ENCODE data around the gene PUS1.

Gene PUS1

GRCh38 chr12:131922772-131923171, 6.3 kb upstream of the PUS1 start:
- Histone ChIP-seq H3K9ac (ENCODE audit: low read depth, low read length, poor library complexity, severe bottlenecking) (no peak overlapping the region), H3K4me3 (ENCODE audit: low read length, poor library complexity, severe bottlenecking) (no peak overlapping the region), H3K4me1 (ENCODE audit: insufficient read depth, low read length, poor library complexity, severe bottlenecking) (no peaks in the 10 kb centered on the region), H3F3A (ENCODE audit: low read depth) (no peaks in the 10 kb centered on the region), H2AFZ (ENCODE audit: low read length) (no peak overlapping the region), H3K4me2 (ENCODE audit: low read depth, low read length, poor library complexity, severe bottlenecking) (no peak overlapping the region), H4K20me1 (ENCODE audit: insufficient read depth, low read length, poor library complexity, severe bottlenecking) (no peaks in the 10 kb centered on the region), H3K27me3 (ENCODE audit: insufficient read depth, low read length, poor library complexity, severe bottlenecking) (no peaks in the 10 kb centered on the region), H3K36me3 (ENCODE audit: insufficient read depth, low read length) (peaks cover 22% of the 10 kb centered on the region; the same call in 1 of the 2 replicates), H3K9me2 (replicated peaks; ENCODE audit: low read depth, low read length) (no peaks in the 10 kb centered on the region), H3K9me3 (ENCODE audit: insufficient read depth, low read depth, low read length) (no peaks in the 10 kb centered on the region), H3K79me2 (ENCODE audit: insufficient read depth, low read length) (no peaks in the 10 kb centered on the region)
- TF ChIP-seq CTCF (conservative IDR thresholded peaks at IDR 0.05; ENCODE audit: low read length) (no peak), EZH2phosphoT487 (IDR thresholded peaks at IDR 0.05; ENCODE audit: borderline replicate concordance) (no peak)

- Histone ChIP-seq H3K9me3 (ENCODE audit: insufficient read depth, low read depth, low read length) (no peaks in the 10 kb centered on the region), H3F3A (ENCODE audit: low read depth) (no peaks in the 10 kb centered on the region), H3K79me2 (ENCODE audit: insufficient read depth, low read length) (no peaks in the 10 kb centered on the region), H4K20me1 (ENCODE audit: insufficient read depth, low read length, poor library complexity, severe bottlenecking) (no peaks in the 10 kb centered on the region), H3K9ac (ENCODE audit: low read depth, low read length, poor library complexity, severe bottlenecking) (no peak overlapping the region), H3K27me3 (ENCODE audit: insufficient read depth, low read length, poor library complexity, severe bottlenecking) (no peaks in the 10 kb centered on the region), H3K4me2 (ENCODE audit: low read depth, low read length, poor library complexity, severe bottlenecking) (no peak overlapping the region), H3K9me2 (replicated peaks; ENCODE audit: low read depth, low read length) (no peaks in the 10 kb centered on the region), H2AFZ (ENCODE audit: low read length) (no peak overlapping the region), H3K4me3 (ENCODE audit: low read length, poor library complexity, severe bottlenecking) (no peak overlapping the region), H3K36me3 (ENCODE audit: insufficient read depth, low read length) (peaks cover 22% of the 10 kb centered on the region; the same call in 1 of the 2 replicates), H3K4me1 (ENCODE audit: insufficient read depth, low read length, poor library complexity, severe bottlenecking) (peaks cover under 1% of the 10 kb centered on the region)
- no peak for TF ChIP-seq CTCF (conservative IDR thresholded peaks at IDR 0.05; ENCODE audit: low read length)
These were observed 5.8 kb upstream of the PUS1 start for GRCh38 chr12:131923260-131923659.

GRCh38 chr12:131927110-131928079, 1.7 kb upstream of the PUS1 start:
- Histone ChIP-seq H3K9me3 (ENCODE audit: insufficient read depth, low read depth, low read length) (no peaks in the 10 kb centered on the region), H3K4me2 (ENCODE audit: low read depth, low read length, poor library complexity, severe bottlenecking) (no peak overlapping the region), H3K9me2 (replicated peaks; ENCODE audit: low read depth, low read length) (no peaks in the 10 kb centered on the region), H3K4me1 (ENCODE audit: insufficient read depth, low read length, poor library complexity, severe bottlenecking) (peaks cover 13% of the 10 kb centered on the region), H3K36me3 (ENCODE audit: insufficient read depth, low read length) (peaks cover 8% of the 10 kb centered on the region; the same call in 1 of the 2 replicates), H4K20me1 (ENCODE audit: insufficient read depth, low read length, poor library complexity, severe bottlenecking) (peaks cover 12% of the 10 kb centered on the region), H3F3A (ENCODE audit: low read depth) (no peaks in the 10 kb centered on the region), H3K27me3 (ENCODE audit: insufficient read depth, low read length, poor library complexity, severe bottlenecking) (no peaks in the 10 kb centered on the region), H3K9ac (ENCODE audit: low read depth, low read length, poor library complexity, severe bottlenecking) (no peak overlapping the region), H3K4me3 (ENCODE audit: low read length, poor library complexity, severe bottlenecking) (no peak overlapping the region), H2AFZ (ENCODE audit: low read length) (no peak overlapping the region), H3K79me2 (ENCODE audit: insufficient read depth, low read length) (peaks cover 29% of the 10 kb centered on the region)
- TF ChIP-seq EZH2phosphoT487 (IDR thresholded peaks at IDR 0.05; ENCODE audit: borderline replicate concordance) (no peak), CTCF (conservative IDR thresholded peaks at IDR 0.05; ENCODE audit: low read length) (no peak)

Measured in Loucy (cell line).